Measurements from ENCODE around the gene MRPS6.

DNA sequence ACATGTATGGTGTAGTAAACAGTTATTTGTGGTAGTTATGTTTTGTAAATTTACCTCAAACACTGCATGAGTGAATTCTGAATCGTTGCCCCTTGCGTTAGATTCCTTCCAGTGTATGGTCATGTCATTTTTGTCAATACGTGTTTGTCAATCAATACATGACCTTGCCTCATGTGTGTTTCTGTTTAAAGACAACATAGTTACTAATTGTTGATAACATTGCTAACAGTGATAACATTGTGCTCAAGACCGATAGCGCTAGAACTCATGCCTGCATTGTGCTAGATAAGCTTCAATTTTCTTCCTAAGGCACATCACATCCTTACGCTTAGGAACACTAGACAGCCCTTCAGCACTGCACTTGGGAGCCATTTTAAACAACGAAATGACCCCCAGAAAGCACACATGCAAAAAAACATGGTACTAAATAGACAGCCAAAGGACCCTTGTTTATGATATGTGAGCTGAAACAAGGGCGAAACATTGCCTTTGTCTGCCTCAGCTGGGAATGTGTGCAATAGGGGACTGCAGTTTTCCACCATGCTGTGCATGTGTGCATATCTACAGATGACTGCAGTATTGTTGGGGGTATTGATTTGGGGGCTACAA lies 37.3 kb downstream of the MRPS6 start:
- TF ChIP-seq POLR2AphosphoS5 (IDR thresholded peaks at IDR 0.05) (no peak), CTCF (IDR thresholded peaks at IDR 0.05 in 8 of 11, conservative IDR thresholded peaks at IDR 0.05 in 3 of 11) (no peak), POLR2A (IDR thresholded peaks at IDR 0.05) (no peak)

Measured in spleen (tissue), 7 donors.